CD4-positive, CD25-positive, alpha-beta regulatory T cell (primary cell): ENCODE results near the gene GORASP2. TPM values are rescaled to one million over a fixed set of nuclear protein-coding genes. Genes with fewer than 3 reads are reported as not detected.

ENCODE experiments used
- ATAC-seq, 2 donors: fragments of 150-1000 bp; cut with Tn5 transposase; one replicate each; pipeline ENCODE4 v1.10.0; 2021; ENCODE audit warnings: low read depth in 2 of 2, moderate number of reproducible peaks in 2 of 2, moderate library complexity in 1 of 2
- DNase-seq, 3 donors: peaks; one replicate each; pipeline versions ENCODE4 v3.0.0 to v3.0.0-alpha.2; 2012 to 2022; ENCODE audit warnings: mixed read lengths in 1 of 3
- H3K27ac ChIP-seq: one replicate; pipeline ENCODE4 v1.7.0; 2013; ENCODE audit warnings: mild to moderate bottlenecking, low read length; ENCODE audit not compliant: insufficient read depth, poor library complexity, severe bottlenecking
- H3K27me3 ChIP-seq: one replicate; pipeline ENCODE4 v1.7.0; 2013; ENCODE audit warnings: low read length; ENCODE audit not compliant: control insufficient read depth, insufficient read depth
- H3K36me3 ChIP-seq: one replicate; pipeline ENCODE4 v1.7.0; 2013; ENCODE audit warnings: mild to moderate bottlenecking, low read length, moderate library complexity; ENCODE audit not compliant: control insufficient read depth, insufficient read depth
- H3K4me1 ChIP-seq: 2 replicates; pipeline ENCODE4 v1.7.0; 2013; ENCODE audit warnings: mild to moderate bottlenecking, low read length; ENCODE audit not compliant: insufficient read depth, control insufficient read depth, poor library complexity, severe bottlenecking
- H3K4me3 ChIP-seq: one replicate; pipeline ENCODE4 v1.7.0; 2013; ENCODE audit warnings: low read depth, mild to moderate bottlenecking, low read length, moderate library complexity
- H3K9me3 ChIP-seq, 2 experiments: 1 replicate in 1 of 2; 2 replicates in 1 of 2; pipeline ENCODE4 v1.7.0; 2013; ENCODE audit warnings: low read length in 2 of 2, mild to moderate bottlenecking in 1 of 2, moderate library complexity in 1 of 2; ENCODE audit not compliant: control insufficient read depth in 2 of 2
- H3K27ac Mint-ChIP-seq, 3 donors: one replicate each; pipeline ENCODE4 v1.8.0; 2020 to 2022; ENCODE audit warnings: mild to moderate bottlenecking in 3 of 3, mixed read lengths in 3 of 3, moderate library complexity in 2 of 3
- H3K27me3 Mint-ChIP-seq: one replicate; pipeline ENCODE4 v1.8.0; 2022; ENCODE audit warnings: mild to moderate bottlenecking, mixed read lengths
- H3K36me3 Mint-ChIP-seq: one replicate; pipeline ENCODE4 v1.8.0; 2020; ENCODE audit warnings: mixed read lengths
- H3K4me1 Mint-ChIP-seq, 4 donors: one replicate each; pipeline ENCODE4 v1.8.0; 2020 to 2022; ENCODE audit warnings: mixed read lengths in 4 of 4, mild to moderate bottlenecking in 1 of 4
- H3K4me3 Mint-ChIP-seq, 4 donors: one replicate each; pipeline ENCODE4 v1.8.0; 2020 to 2022; ENCODE audit warnings: mild to moderate bottlenecking in 4 of 4, mixed read lengths in 4 of 4, moderate library complexity in 3 of 4
- H3K9me3 Mint-ChIP-seq, 7 donors: one replicate each; pipeline ENCODE4 v1.8.0; 2020 to 2022; ENCODE audit warnings: mixed read lengths in 7 of 7, mild to moderate bottlenecking in 3 of 7, moderate library complexity in 2 of 7
- polyA plus RNA-seq, 4 donors: library from polyadenylated mRNA; unstranded; fragments of 300-500 nt; fragmentation: Illumina TruSeq; gene quantifications; one replicate each; pipeline ENCODE4 v1.2.3, GENCODE V29; 2021
- total RNA-seq: library from RNA; stranded (reverse); gene quantifications from one replicate; pipeline ENCODE4 v1.2.3, GENCODE V29; 2022

Gene GORASP2
- total and polyA plus RNA-seq, 5 donors from 2014 or later: 77.5 to 98.9 (median 92.1) TPM

- Histone ChIP-seq H3K4me1 (peaks cover 12% of the 10 kb centered on the region), H3K36me3 (peaks cover 36% of the 10 kb centered on the region), H3K4me3 (no peak overlapping the region), H3K9me3 (no peaks in the 10 kb centered on the region), H3K27me3 (no peaks in the 10 kb centered on the region), H3K27ac (no peak overlapping the region)
- Mint-ChIP-seq H3K4me1 (peaks cover 0 to 7% (median 2%) of the 10 kb centered on the region in 4 donors), H3K4me3 (no peak overlapping the region), H3K27ac (peak overlapping the region in 2 of 3 donors; percentile 6 to 38), H3K27me3 (no peaks in the 10 kb centered on the region), H3K36me3 (peaks cover 22% of the 10 kb centered on the region), H3K9me3 (no peaks in the 10 kb centered on the region)
- ATAC-seq: no peak
- no peak for DNase-seq
Observed at GRCh38 chr2:170969030-170969429, 40.0 kb downstream of the GORASP2 start.

DNA sequence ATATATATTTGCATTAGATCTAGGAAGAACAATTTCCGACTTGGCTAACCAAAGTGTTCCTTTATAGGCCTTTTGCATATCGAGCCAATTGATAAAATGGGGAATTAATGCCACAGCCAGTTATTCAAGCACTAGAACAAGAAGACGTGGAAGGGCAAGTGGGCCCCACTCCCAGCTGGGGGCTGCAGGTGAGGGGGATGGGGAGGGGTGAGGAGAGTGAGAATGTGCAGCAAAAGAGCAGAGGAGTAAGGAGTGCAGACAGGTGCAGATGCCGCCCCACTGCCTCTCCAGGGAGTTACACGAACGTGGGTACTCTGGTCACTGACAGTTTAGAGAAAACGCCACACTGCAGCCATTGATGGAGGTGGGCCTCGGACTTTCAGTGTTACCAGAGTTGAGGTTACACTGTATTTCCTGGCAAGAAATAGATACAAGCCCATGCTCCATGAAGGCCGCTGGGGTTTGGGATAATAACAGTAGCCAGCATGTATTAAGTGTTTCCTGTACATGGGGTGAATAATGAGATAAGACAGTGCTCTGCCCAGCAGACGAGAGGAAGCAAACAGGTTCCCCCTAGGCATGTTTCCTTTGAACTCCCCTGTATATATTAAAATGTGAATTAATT is 40.9 kb downstream of the GORASP2 start:
- no peak overlapping the region for H3K27ac Mint-ChIP-seq
- Histone ChIP-seq H3K4me1 (peaks cover 14% of the 10 kb centered on the region), H3K9me3 (no peaks in the 10 kb centered on the region), H3K27ac (no peak overlapping the region), H3K4me3 (no peak overlapping the region), H3K27me3 (no peaks in the 10 kb centered on the region), H3K36me3 (peaks cover 30% of the 10 kb centered on the region)
- peak overlapping the region in 1 of 4 donors; percentile 62 for H3K4me3 Mint-ChIP-seq
- ATAC-seq (no peak), DNase-seq (no peak)
- peaks cover 16% of the 10 kb centered on the region for H3K36me3 Mint-ChIP-seq
- H3K27me3 Mint-ChIP-seq: no peaks in the 10 kb centered on the region
- H3K9me3 Mint-ChIP-seq: no peaks in the 10 kb centered on the region
- H3K4me1 Mint-ChIP-seq: peaks cover 0 to 11% (median 4%) of the 10 kb centered on the region in 4 donors

DNA sequence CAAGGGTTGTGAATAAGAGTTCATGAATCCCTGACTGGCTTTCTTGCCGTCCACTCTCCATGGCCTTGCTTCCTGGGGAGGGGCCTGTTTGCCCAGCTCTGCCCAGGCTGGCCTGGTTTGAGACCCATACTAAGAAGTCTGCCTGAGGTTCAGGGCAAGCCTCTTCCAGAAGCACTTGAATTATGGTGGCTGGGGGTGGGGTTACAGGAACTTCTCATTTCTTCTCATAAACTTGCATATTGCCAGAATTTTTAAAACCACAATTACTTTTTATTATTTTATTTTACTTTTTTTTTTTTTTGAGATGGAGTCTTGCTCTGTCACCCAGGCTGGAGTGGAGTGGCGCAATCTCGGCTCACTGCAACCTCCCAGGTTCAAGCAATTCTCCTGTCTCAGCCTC is 42.0 kb downstream of the GORASP2 start:
- peaks cover 14% of the 10 kb centered on the region for H3K4me1 ChIP-seq
- DNase-seq (no peak), ATAC-seq (no peak)
- no peaks in the 10 kb centered on the region for H3K9me3 Mint-ChIP-seq
- H3K36me3 ChIP-seq: peaks cover 19% of the 10 kb centered on the region
- H3K27me3 Mint-ChIP-seq: no peaks in the 10 kb centered on the region
- H3K27ac Mint-ChIP-seq: no peak overlapping the region
- no peaks in the 10 kb centered on the region for H3K27me3 ChIP-seq
- peaks cover 0 to 11% (median 4%) of the 10 kb centered on the region in 4 donors for H3K4me1 Mint-ChIP-seq
- H3K9me3 ChIP-seq: no peaks in the 10 kb centered on the region
- H3K4me3 ChIP-seq: no peak overlapping the region
- no peak overlapping the region for H3K27ac ChIP-seq
- H3K4me3 Mint-ChIP-seq: no peak overlapping the region
- H3K36me3 Mint-ChIP-seq: peaks cover 9% of the 10 kb centered on the region

- peak overlapping the region; percentile 65 to 83 (median 78) for H3K4me3 Mint-ChIP-seq
- Histone ChIP-seq H3K27ac (no peak overlapping the region), H3K27me3 (no peaks in the 10 kb centered on the region), H3K4me3 (peak overlapping the region; percentile 15), H3K36me3 (peaks cover 4% of the 10 kb centered on the region), H3K9me3 (no peaks in the 10 kb centered on the region), H3K4me1 (peaks cover 14% of the 10 kb centered on the region)
- DNase-seq (peak in 1 of 3 donors; percentile 16), ATAC-seq (no peak)
- no peaks in the 10 kb centered on the region for H3K9me3 Mint-ChIP-seq
- H3K27ac Mint-ChIP-seq: peak overlapping the region in 2 of 3 donors; percentile 20 to 35
- H3K27me3 Mint-ChIP-seq: no peaks in the 10 kb centered on the region
- no peaks in the 10 kb centered on the region for H3K36me3 Mint-ChIP-seq
- peaks cover 0 to 11% (median 4%) of the 10 kb centered on the region in 4 donors for H3K4me1 Mint-ChIP-seq
Observed at GRCh38 chr2:170972296-170973224, 43.5 kb downstream of the GORASP2 start.

- H3K27me3 ChIP-seq: no peaks in the 10 kb centered on the region
- ATAC-seq (no peak), DNase-seq (no peak)
- H3K4me1 Mint-ChIP-seq: peaks cover 0 to 11% (median 4%) of the 10 kb centered on the region in 4 donors
- no peaks in the 10 kb centered on the region for H3K36me3 ChIP-seq
- peak overlapping the region in 1 of 3 donors; percentile 35 for H3K27ac Mint-ChIP-seq
- no peaks in the 10 kb centered on the region for H3K9me3 Mint-ChIP-seq
- H3K4me1 ChIP-seq: peaks cover 14% of the 10 kb centered on the region
- peak overlapping the region; percentile 65 to 83 (median 78) for H3K4me3 Mint-ChIP-seq
- no peak overlapping the region for H3K27ac ChIP-seq
- H3K36me3 Mint-ChIP-seq: no peaks in the 10 kb centered on the region
- H3K27me3 Mint-ChIP-seq: no peaks in the 10 kb centered on the region
- H3K4me3 ChIP-seq: peak overlapping the region; percentile 15
- no peaks in the 10 kb centered on the region for H3K9me3 ChIP-seq
Observed at GRCh38 chr2:170973225-170973491, 44.1 kb downstream of the GORASP2 start.

- Histone ChIP-seq H3K4me3 (peak overlapping the region; percentile 41), H3K36me3 (no peaks in the 10 kb centered on the region), H3K4me1 (peaks cover 14% of the 10 kb centered on the region), H3K9me3 (no peaks in the 10 kb centered on the region), H3K27ac (no peak overlapping the region), H3K27me3 (no peaks in the 10 kb centered on the region)
- H3K27ac Mint-ChIP-seq: peak overlapping the region in 2 of 3 donors; percentile 68 to 71
- no peaks in the 10 kb centered on the region for H3K36me3 Mint-ChIP-seq
- no peaks in the 10 kb centered on the region for H3K27me3 Mint-ChIP-seq
- H3K4me3 Mint-ChIP-seq: peak overlapping the region; percentile 83 to 88 (median 85)
- peak; percentile 78 to 86 (median 81) for DNase-seq
- peak; percentile 98 for ATAC-seq
- no peaks in the 10 kb centered on the region for H3K9me3 Mint-ChIP-seq
- H3K4me1 Mint-ChIP-seq: peaks cover 0 to 11% (median 4%) of the 10 kb centered on the region in 4 donors
Observed at GRCh38 chr2:170973492-170974303, 44.6 kb downstream of the GORASP2 start.

DNA sequence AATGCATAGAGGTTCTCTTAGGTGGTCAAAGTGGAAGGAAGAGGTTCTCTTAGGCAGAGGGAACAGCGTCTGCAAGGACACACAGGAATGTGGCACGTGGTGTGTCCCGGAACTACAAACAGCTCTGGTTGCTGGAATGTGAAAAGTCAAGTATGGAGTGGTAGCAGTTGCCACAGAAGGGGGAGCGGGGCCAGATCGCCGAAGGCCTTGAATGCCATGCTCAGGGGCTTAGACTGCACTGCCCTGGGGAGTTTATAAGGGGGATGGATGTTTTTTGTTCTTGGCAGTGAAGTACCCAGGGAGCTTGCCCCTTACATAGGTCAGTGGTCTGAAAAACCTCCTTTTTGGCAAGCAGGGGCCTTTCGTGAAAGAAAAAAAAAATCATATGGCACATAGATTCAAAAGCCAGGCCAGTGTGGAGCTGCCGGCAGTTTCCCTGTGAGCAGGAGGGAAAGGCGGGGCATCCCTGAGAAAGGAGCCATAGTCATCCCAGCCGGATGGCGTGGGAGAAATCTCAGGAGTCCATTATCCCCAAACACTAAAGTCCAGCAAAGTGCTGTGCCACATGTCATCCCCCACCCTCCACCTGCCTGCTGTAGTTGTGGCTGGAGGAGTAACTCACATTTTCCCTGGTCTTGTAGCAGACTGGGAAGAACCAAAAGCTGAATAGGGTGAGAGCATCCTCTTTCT is 45.4 kb downstream of the GORASP2 start:
- Histone ChIP-seq H3K27ac (no peak overlapping the region), H3K9me3 (no peaks in the 10 kb centered on the region), H3K4me1 (peaks cover 14% of the 10 kb centered on the region), H3K36me3 (no peaks in the 10 kb centered on the region), H3K4me3 (no peak overlapping the region), H3K27me3 (no peaks in the 10 kb centered on the region)
- Mint-ChIP-seq H3K27me3 (no peaks in the 10 kb centered on the region), H3K36me3 (no peaks in the 10 kb centered on the region), H3K9me3 (no peaks in the 10 kb centered on the region), H3K27ac (peak overlapping the region; percentile 8 to 68 (median 61)), H3K4me1 (peaks cover 0 to 11% (median 4%) of the 10 kb centered on the region in 4 donors), H3K4me3 (peak overlapping the region; percentile 75 to 82 (median 79))
- no peak for DNase-seq
- ATAC-seq: no peak
